Activated CD8-positive, alpha-beta T cell treated with anti-CD3 and anti-CD28 coated beads for 36 hours (primary cell): Measurements from ENCODE around the gene SEPTIN2. TPM values are rescaled to one million over a fixed set of nuclear protein-coding genes. Genes with fewer than 3 reads are reported as not detected.
"Not testable (repeated sequence)": the region's sequence is repeated elsewhere in the genome, so short reads cannot be mapped to it uniquely, and the experiment has no call there.

Experiments
- ATAC-seq: fragments of 200-7000 bp; cut with Tn5 transposase; one replicate; pipeline ENCODE4 v1.10.0; 2021; ENCODE audit warnings: mild to moderate bottlenecking, moderate library complexity
- CTCF ChIA-PET: fragments of 350-600 bp; sonication (Branson Sonifier 250); formaldehyde crosslinking; loops from one replicate; lab custom pipeline; 2021; ENCODE audit warnings: antibody characterized with exemption; lab: Charles Lee
- POLR2A ChIA-PET: fragments of 350-600 bp; sonication (Branson Sonifier 250); formaldehyde crosslinking; loops from one replicate; lab custom pipeline; 2021; ENCODE audit warnings: antibody characterized with exemption; lab: Charles Lee
- DNase-seq: peaks from one replicate; pipeline ENCODE4 v3.0.0-alpha.2; 2020
- H3K27ac Mint-ChIP-seq: one replicate; pipeline ENCODE4 v1.8.0; 2021; ENCODE audit warnings: mild to moderate bottlenecking, mixed read lengths
- H3K27me3 Mint-ChIP-seq: one replicate; pipeline ENCODE4 v1.8.0; 2021; ENCODE audit warnings: mixed read lengths
- H3K36me3 Mint-ChIP-seq: one replicate; pipeline ENCODE4 v1.8.0; 2021; ENCODE audit warnings: low read depth, mixed read lengths
- H3K4me1 Mint-ChIP-seq: one replicate; pipeline ENCODE4 v1.8.0; 2021; ENCODE audit warnings: low read depth, mixed read lengths
- H3K4me3 Mint-ChIP-seq: one replicate; pipeline ENCODE4 v1.8.0; 2021; ENCODE audit warnings: mild to moderate bottlenecking, moderate library complexity, mixed read lengths
- H3K9me3 Mint-ChIP-seq: one replicate; pipeline ENCODE4 v1.8.0; 2021; ENCODE audit warnings: mixed read lengths
- intact Hi-C: fragments of 100-400 bp; cut with micrococcal nuclease; formaldehyde crosslinking; loops from one replicate; pipeline ENCODE4 v1.10.0; 2022
- total RNA-seq, 2 experiments: library from RNA; stranded (reverse); gene quantifications; one replicate each; pipeline ENCODE4 v1.2.3, GENCODE V29; 2021
- TF ChIP-seq, protein P1 (sequence below): fragments of 200-600 bp; IDR thresholded peaks from one replicate; pipeline ENCODE4 v1.8.0; 2022; ENCODE audit warnings: antibody characterized with exemption, mild to moderate bottlenecking

SEPTIN2 gene
- total RNA-seq, 2 experiments from 2014 or later: 210 to 211 TPM

DNA sequence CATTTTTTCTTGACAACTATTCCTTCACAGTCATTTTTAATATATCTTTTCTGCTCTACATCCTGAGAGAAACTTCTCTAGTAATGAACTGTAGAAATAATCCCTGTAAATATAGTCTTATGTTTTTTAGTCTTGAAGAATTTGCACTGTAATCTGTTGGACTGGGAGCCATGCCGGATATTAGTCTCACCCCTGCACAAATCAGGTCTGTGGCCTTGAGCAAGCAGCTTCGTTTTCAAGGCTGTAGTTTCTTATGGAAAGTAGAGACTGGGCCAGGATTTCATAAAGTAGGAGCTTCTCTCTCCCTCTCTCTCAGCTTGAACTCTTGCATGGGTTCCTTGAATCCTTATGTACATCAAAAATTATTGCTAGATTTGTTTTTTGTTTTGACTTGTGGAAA lies 49.1 kb downstream of the SEPTIN2 start:
- CTCF ChIA-PET: no interaction called here
- H3K9me3 Mint-ChIP-seq: no peaks in the 10 kb centered on the region
- DNase-seq (no peak), ATAC-seq (no peak)
- H3K27ac Mint-ChIP-seq: no peak overlapping the region
- intact Hi-C loops: no loop called here
- H3K36me3 Mint-ChIP-seq: no peaks in the 10 kb centered on the region
- peaks cover 11% of the 10 kb centered on the region for H3K4me1 Mint-ChIP-seq
- POLR2A ChIA-PET: interaction anchor here (0.6 to 1.5 kb wide), 3 partner anchors 20 to 310 kb away, joined by 3 read pairs; no protein-coding TSS in a partner anchor
- TF ChIP-seq, protein P1, sequence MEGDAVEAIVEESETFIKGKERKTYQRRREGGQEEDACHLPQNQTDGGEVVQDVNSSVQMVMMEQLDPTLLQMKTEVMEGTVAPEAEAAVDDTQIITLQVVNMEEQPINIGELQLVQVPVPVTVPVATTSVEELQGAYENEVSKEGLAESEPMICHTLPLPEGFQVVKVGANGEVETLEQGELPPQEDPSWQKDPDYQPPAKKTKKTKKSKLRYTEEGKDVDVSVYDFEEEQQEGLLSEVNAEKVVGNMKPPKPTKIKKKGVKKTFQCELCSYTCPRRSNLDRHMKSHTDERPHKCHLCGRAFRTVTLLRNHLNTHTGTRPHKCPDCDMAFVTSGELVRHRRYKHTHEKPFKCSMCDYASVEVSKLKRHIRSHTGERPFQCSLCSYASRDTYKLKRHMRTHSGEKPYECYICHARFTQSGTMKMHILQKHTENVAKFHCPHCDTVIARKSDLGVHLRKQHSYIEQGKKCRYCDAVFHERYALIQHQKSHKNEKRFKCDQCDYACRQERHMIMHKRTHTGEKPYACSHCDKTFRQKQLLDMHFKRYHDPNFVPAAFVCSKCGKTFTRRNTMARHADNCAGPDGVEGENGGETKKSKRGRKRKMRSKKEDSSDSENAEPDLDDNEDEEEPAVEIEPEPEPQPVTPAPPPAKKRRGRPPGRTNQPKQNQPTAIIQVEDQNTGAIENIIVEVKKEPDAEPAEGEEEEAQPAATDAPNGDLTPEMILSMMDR: no peak
- H3K27me3 Mint-ChIP-seq: no peaks in the 10 kb centered on the region
- H3K4me3 Mint-ChIP-seq: no peak overlapping the region

DNA sequence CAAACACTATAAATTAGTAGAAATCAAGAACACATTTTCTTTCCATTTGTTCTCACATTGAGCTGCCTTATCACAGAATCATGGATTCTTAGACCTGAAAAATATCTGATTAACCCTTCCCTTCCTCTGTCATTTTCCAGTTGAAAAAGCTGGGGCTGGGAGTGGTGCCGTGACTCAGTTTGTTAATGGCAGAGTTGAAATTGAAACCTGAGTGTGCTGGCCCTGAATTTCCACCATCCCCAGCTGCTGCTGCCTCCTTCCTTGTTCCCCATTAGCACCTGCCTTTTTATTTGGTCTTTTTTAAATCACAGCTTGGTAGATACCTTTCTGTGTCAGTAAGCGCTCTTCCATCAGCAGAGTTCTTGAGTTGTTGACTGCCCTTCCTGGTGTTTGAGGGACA lies 51.0 kb downstream of the SEPTIN2 start:
- TF ChIP-seq, protein P1: no peak
- Mint-ChIP-seq H3K4me1 (peaks cover 7% of the 10 kb centered on the region), H3K4me3 (no peak overlapping the region), H3K27me3 (no peaks in the 10 kb centered on the region), H3K9me3 (no peaks in the 10 kb centered on the region), H3K27ac (no peak overlapping the region), H3K36me3 (no peaks in the 10 kb centered on the region)
- CTCF ChIA-PET: no interaction called here
- intact Hi-C loops: no loop called here
- DNase-seq (no peak), ATAC-seq (no peak)
- POLR2A ChIA-PET: no interaction called here

DNA sequence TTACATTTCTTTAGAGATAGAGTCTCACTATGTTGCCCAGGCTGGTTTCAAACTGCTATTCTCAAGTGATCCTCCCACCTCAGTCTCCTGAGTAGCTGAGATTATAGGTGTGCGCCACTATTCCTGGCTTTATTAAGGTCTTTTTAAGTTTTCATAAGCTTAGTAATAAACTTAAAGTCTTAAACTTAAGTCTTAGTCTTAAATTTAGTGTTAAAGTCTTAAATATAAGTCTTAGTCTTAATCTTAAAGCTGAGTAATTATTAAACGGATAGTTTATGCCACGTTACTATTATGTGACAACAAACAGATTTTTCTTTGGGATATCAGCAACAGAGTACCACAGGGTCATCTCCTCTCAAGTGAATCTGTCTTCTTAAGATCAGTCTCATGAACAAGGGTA lies 52.9 kb downstream of the SEPTIN2 start:
- CTCF ChIA-PET: interaction anchor here (1.5 kb wide), 1 partner anchor 18 kb away, joined by 3 read pairs; no protein-coding TSS in a partner anchor

DNA sequence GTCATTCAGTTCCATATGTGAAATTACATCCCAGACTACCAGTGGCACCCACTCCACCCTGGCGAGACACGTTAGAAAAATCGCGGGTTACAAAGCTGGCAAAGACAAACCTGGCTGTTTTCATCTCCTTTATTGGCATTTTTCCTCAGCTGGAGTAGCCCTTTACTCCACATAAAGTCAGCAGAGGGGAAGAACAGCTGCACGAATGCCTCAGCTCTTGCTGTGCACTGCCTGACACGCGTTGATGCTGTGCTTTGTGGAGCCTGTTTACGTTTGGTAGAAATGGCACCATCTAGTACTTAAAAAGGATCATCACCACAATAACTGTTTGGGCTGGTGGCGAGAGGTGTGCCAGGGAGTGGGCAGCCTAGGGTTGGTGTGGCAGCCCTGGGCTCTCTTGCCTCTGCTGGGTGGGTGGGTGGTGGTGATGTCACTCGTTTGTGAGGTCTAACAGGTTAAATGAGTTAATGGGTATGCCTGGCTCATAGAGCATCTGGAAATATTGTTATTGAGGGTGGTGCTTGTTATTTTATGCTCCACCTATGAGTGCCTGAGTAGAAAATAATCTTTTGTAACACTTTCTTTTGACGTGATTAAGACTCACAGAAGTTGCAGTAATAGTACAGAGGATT lies 56.8 kb downstream of the SEPTIN2 start:
- no peak overlapping the region for H3K4me3 Mint-ChIP-seq
- no peaks in the 10 kb centered on the region for H3K27me3 Mint-ChIP-seq
- CTCF ChIA-PET: no interaction called here
- DNase-seq: no peak
- no peak overlapping the region for H3K27ac Mint-ChIP-seq
- no peaks in the 10 kb centered on the region for H3K9me3 Mint-ChIP-seq
- POLR2A ChIA-PET: no interaction called here
- intact Hi-C loops: no loop called here
- TF ChIP-seq, protein P1: no peak
- H3K36me3 Mint-ChIP-seq: peaks cover 23% of the 10 kb centered on the region
- H3K4me1 Mint-ChIP-seq: peaks cover 5% of the 10 kb centered on the region
- no peak for ATAC-seq

More for the DNA sequence above, 52.9 kb downstream of the SEPTIN2 start:
- no peaks in the 10 kb centered on the region for H3K9me3 Mint-ChIP-seq
- no peaks in the 10 kb centered on the region for H3K27me3 Mint-ChIP-seq
- intact Hi-C loops: no loop called here
- no peak overlapping the region for H3K27ac Mint-ChIP-seq
- H3K4me1 Mint-ChIP-seq: peaks cover 7% of the 10 kb centered on the region
- DNase-seq: no peak
- TF ChIP-seq, protein P1: no peak
- no peak for ATAC-seq
- POLR2A ChIA-PET: no interaction called here
- H3K36me3 Mint-ChIP-seq: peaks cover 1% of the 10 kb centered on the region
- no peak overlapping the region for H3K4me3 Mint-ChIP-seq

DNA sequence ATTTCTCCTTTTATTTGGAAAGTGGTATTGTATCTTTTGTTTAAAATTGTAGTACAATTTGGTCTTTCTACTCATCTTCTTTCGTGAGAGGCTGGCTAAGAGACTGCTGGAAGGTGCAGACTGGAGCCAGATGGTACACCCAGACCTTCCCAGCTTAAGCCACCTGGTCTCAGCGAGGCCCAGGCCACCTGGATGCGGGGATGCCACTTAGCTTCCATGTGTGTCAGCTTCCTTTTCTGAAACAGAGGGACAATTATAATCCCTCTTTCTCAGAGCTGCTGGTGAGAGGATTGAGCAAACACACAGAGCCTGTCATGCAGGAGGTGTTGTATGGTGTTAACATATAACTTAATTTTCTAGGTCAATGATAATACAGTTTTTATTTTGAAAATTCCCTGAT lies 57.7 kb downstream of the SEPTIN2 start:
- intact Hi-C loops: no loop called here
- DNase-seq (no peak), ATAC-seq (no peak)
- TF ChIP-seq, protein P1: no peak
- H3K27me3 Mint-ChIP-seq: no peaks in the 10 kb centered on the region
- ChIA-PET CTCF (no interaction called here), POLR2A (no interaction called here)
- no peak overlapping the region for H3K4me3 Mint-ChIP-seq
- peaks cover 23% of the 10 kb centered on the region for H3K36me3 Mint-ChIP-seq
- no peaks in the 10 kb centered on the region for H3K9me3 Mint-ChIP-seq
- H3K27ac Mint-ChIP-seq: no peak overlapping the region
- H3K4me1 Mint-ChIP-seq: peaks cover 5% of the 10 kb centered on the region

DNA sequence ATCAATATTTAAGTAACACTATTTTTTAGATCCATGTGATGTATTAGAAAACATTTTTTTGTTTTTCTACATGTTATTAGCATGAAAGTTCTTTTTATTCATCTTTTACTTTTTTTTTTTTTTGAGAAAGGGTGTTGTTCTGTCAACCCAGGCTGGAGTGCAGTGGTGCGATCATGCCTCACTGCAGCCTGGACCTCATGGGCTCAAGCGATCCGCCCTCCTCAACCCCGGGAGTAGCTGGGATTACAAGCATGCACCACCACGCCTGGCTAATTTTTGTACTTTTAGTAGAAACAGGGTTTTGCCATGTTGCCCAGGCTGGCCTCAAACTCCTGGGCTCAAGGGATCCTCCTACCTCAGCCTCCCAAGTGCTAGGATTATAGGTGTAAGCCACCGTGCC lies 58.2 kb downstream of the SEPTIN2 start:
- intact Hi-C loops, ATAC-seq, H3K4me3 Mint-ChIP-seq, H3K9me3 Mint-ChIP-seq, H3K27ac Mint-ChIP-seq, POLR2A ChIA-PET, DNase-seq, H3K4me1 Mint-ChIP-seq, H3K27me3 Mint-ChIP-seq: not testable (repeated sequence)
- CTCF ChIA-PET: interaction anchor here (1.0 kb wide), 1 partner anchor 27 kb away, joined by 3 read pairs; no protein-coding TSS in a partner anchor
- H3K36me3 Mint-ChIP-seq: peaks cover 23% of the 10 kb centered on the region
